HepG2 (cell line): ENCODE results near the gene MSANTD2. TPM values are rescaled to one million over a fixed set of nuclear protein-coding genes. Genes with fewer than 3 reads are reported as not detected.

Experiments
- ARNT ChIP-seq: fragments of 450-650 bp; IDR thresholded peaks from 2 replicates; pipeline ENCODE4 v1.6.1; 2017
- ASH2L ChIP-seq: fragments of 300-600, 200-600 bp; sonication (generic); IDR thresholded peaks from 2 replicates; pipeline ENCODE4 v1.7.0; 2017; ENCODE audit warnings: low read depth, mild to moderate bottlenecking, moderate library complexity, mixed read lengths, low read length; ENCODE audit not compliant: insufficient read length
- BCL3 ChIP-seq: sonication (generic); formaldehyde crosslinking; IDR thresholded peaks from 2 replicates; pipeline ENCODE4 v1.5.1; 2020; ENCODE audit warnings: mild to moderate bottlenecking, missing genetic modification reagents, moderate library complexity
- BCL6 ChIP-seq: IDR thresholded peaks from 2 replicates; pipeline ENCODE4 v1.6.1; 2016; ENCODE audit warnings: missing genetic modification reagents, missing compliant biosample characterization
- CCDC6 ChIP-seq: sonication (generic); formaldehyde crosslinking; IDR thresholded peaks from 2 replicates; pipeline ENCODE4 v1.8.1; 2022; ENCODE audit warnings: mild to moderate bottlenecking, missing genetic modification reagents, moderate library complexity
- DZIP1 ChIP-seq: sonication (generic); formaldehyde crosslinking; IDR thresholded peaks from 2 replicates; pipeline ENCODE4 v1.5.0; 2020; ENCODE audit warnings: mild to moderate bottlenecking, missing genetic modification reagents
- HIVEP1 ChIP-seq: sonication (generic); formaldehyde crosslinking; IDR thresholded peaks from 2 replicates; pipeline ENCODE4 v1.4.0; 2020; ENCODE audit warnings: mild to moderate bottlenecking, missing genetic modification reagents
- HNRNPK ChIP-seq: fragments of 200-400 bp; formaldehyde crosslinking; IDR thresholded peaks from 2 replicates; pipeline ENCODE4 v1.6.1; 2018; ENCODE audit warnings: low read length, low read depth, moderate library complexity, mild to moderate bottlenecking; ENCODE audit not compliant: poor library complexity, severe bottlenecking
- HNRNPLL ChIP-seq: fragments of 200-400 bp; formaldehyde crosslinking; IDR thresholded peaks from 2 replicates; pipeline ENCODE4 v1.6.1; 2017; ENCODE audit warnings: mild to moderate bottlenecking, low read depth, low read length; ENCODE audit not compliant: poor library complexity, severe bottlenecking
- KDM5B ChIP-seq: sonication (generic); formaldehyde crosslinking; IDR thresholded peaks from 2 replicates; pipeline ENCODE4 v1.4.0; 2020; ENCODE audit warnings: missing genetic modification reagents, mild to moderate bottlenecking, borderline replicate concordance
- MATR3 ChIP-seq: sonication (generic); formaldehyde crosslinking; IDR thresholded peaks from 2 replicates; pipeline ENCODE4 v1.4.0; 2020; ENCODE audit warnings: missing genetic modification reagents
- MXD1 ChIP-seq: sonication (generic); formaldehyde crosslinking; IDR thresholded peaks from 2 replicates; pipeline ENCODE4 v1.4.0; 2020; ENCODE audit warnings: mild to moderate bottlenecking, missing genetic modification reagents
- MXI1 ChIP-seq: IDR thresholded peaks from 3 replicates; pipeline ENCODE4 v1.6.1; 2012; ENCODE audit warnings: low read depth, low read length, inconsistent platforms, borderline replicate concordance
- NFKB2 ChIP-seq: sonication (generic); formaldehyde crosslinking; IDR thresholded peaks from 2 replicates; pipeline ENCODE4 v1.4.0; 2020; ENCODE audit warnings: missing genetic modification reagents, borderline replicate concordance
- NFKBIZ ChIP-seq: IDR thresholded peaks from 2 replicates; pipeline ENCODE4 v1.6.1; 2018; ENCODE audit warnings: missing genetic modification reagents, missing compliant biosample characterization
- POGZ ChIP-seq: sonication (generic); formaldehyde crosslinking; IDR thresholded peaks from 2 replicates; pipeline ENCODE4 v1.4.0; 2020; ENCODE audit warnings: mild to moderate bottlenecking, missing genetic modification reagents
- REXO4 ChIP-seq: sonication (generic); formaldehyde crosslinking; IDR thresholded peaks from 2 replicates; pipeline ENCODE4 v1.8.0; 2022; ENCODE audit warnings: missing genetic modification reagents, mild to moderate bottlenecking, borderline replicate concordance
- USF2 ChIP-seq, 2 experiments: sonication (generic) in 1 of 2; formaldehyde crosslinking in 1 of 2; IDR thresholded peaks; 2 replicates each; pipeline versions ENCODE4 v1.5.1 to v1.6.1; 2011 to 2020; ENCODE audit warnings: borderline replicate concordance in 1 of 2, low read depth in 1 of 2, low read length in 1 of 2, mild to moderate bottlenecking in 1 of 2, missing genetic modification reagents in 1 of 2, moderate library complexity in 1 of 2
- ZFP37 ChIP-seq: sonication (generic); formaldehyde crosslinking; IDR thresholded peaks from 2 replicates; pipeline ENCODE4 v1.4.0; 2020; ENCODE audit warnings: missing genetic modification reagents, borderline replicate concordance
- ZNF580 ChIP-seq: IDR thresholded peaks from 2 replicates; pipeline ENCODE4 v1.6.1; 2016; ENCODE audit warnings: low read depth, borderline replicate concordance
- ZNF644 ChIP-seq: IDR thresholded peaks from 2 replicates; pipeline ENCODE4 v1.6.1; 2016; ENCODE audit warnings: low read depth
- ZSCAN29 ChIP-seq: sonication (generic); formaldehyde crosslinking; conservative IDR thresholded peaks from 2 replicates; pipeline ENCODE4 v1.4.0; 2020; ENCODE audit warnings: mild to moderate bottlenecking, missing genetic modification reagents
- polyA plus RNA-seq, 8 experiments: library from polyadenylated mRNA; depleted of rRNA in 3 of 8; stranded (reverse) in 7 of 8; unstranded in 1 of 8; fragments of >200 nt; fragmentation: Illumina TruSeq in 4 of 8; extraction: Trizol in 4 of 8; gene quantifications; 2 replicates each; pipeline versions ENCODE4 v1.2.1 to v1.2.3, GENCODE V29; 2011 to 2016; ENCODE audit warnings: low read depth in 4 of 8, missing spikeins in 1 of 8, mixed read lengths in 1 of 8; ENCODE audit not compliant: insufficient read depth in 1 of 8
- total RNA-seq, 5 experiments: library from RNA; depleted of rRNA; stranded (reverse); fragments of >200 nt; fragmentation: Illumina TruSeq; extraction: Trizol; gene quantifications; 2 replicates each; pipeline ENCODE4 v1.2.3, GENCODE V29; 2016; ENCODE audit warnings: low read depth in 1 of 5

The MSANTD2 gene
- total and polyA plus RNA-seq, 2 of the 13 experiments (the other 11 are each of a cell fraction or from before 2014, with no cell fraction given) = 8.7 to 10.1 TPM

- TF ChIP-seq ASH2L (peak; percentile 40), BCL6 (no peak), USF2 (IDR thresholded peaks at IDR 0.05; ENCODE audit: low read depth, low read length) (no peak), USF2 (CRISPR knock-in tag; IDR thresholded peaks at IDR 0.05; ENCODE audit: borderline replicate concordance) (no peak), MXI1 (peak; percentile 35; the same call in 1 of the 3 replicates), MATR3 (CRISPR knock-in tag) (no peak), ZFP37 (CRISPR knock-in tag) (0 out of 2 replicates have a peak, but pooled peaks have one; percentile 41), ZSCAN29 (CRISPR knock-in tag) (peak; percentile 76; the same call in 1 of the 2 replicates), HIVEP1 (CRISPR knock-in tag) (0 out of 2 replicates have a peak, but pooled peaks have one; percentile 48), REXO4 (CRISPR knock-in tag) (no peak), BCL3 (0 out of 2 replicates have a peak, but pooled peaks have one; percentile 53), CCDC6 (CRISPR knock-in tag) (no peak), ZNF580 (peak; percentile 59; the same call in 1 of the 2 replicates), POGZ (peak; percentile 61; the same call in 1 of the 2 replicates), ARNT (no peak), NFKBIZ (CRISPR knock-in tag) (no peak), HNRNPLL (peak; percentile 91), HNRNPK (no peak), DZIP1 (CRISPR knock-in tag) (no peak), NFKB2 (CRISPR knock-in tag) (peak; percentile 47; the same call in 1 of the 2 replicates), KDM5B (peak; percentile 56; the same call in 1 of the 2 replicates), ZNF644 (CRISPR knock-in tag) (no peak), MXD1 (CRISPR knock-in tag) (0 out of 2 replicates have a peak, but pooled peaks have one; percentile 71)
Observed at GRCh38 chr11:124746621-124747243, 53.5 kb downstream of the MSANTD2 start (continued).
